AG09309 (cell line): ENCODE measurements around the gene F2RL2.

Experiments
- DNase-seq: peaks from one replicate; pipeline ENCODE4 v3.0.0-alpha.2; 2010; ENCODE audit warnings: low read depth
- H3K4me3 ChIP-seq: 2 replicates; pipeline ENCODE4 v1.5.1; 2011; ENCODE audit warnings: mild to moderate bottlenecking, low read depth, low read length, moderate library complexity; ENCODE audit not compliant: control insufficient read depth
- CTCF ChIP-seq: IDR thresholded peaks from 2 replicates; pipeline ENCODE4 v1.5.1; 2011; ENCODE audit warnings: mild to moderate bottlenecking, low read depth, low read length, inconsistent platforms; ENCODE audit not compliant: insufficient read depth, control insufficient read depth; ENCODE audit errors: missing control alignments

Gene F2RL2

DNA sequence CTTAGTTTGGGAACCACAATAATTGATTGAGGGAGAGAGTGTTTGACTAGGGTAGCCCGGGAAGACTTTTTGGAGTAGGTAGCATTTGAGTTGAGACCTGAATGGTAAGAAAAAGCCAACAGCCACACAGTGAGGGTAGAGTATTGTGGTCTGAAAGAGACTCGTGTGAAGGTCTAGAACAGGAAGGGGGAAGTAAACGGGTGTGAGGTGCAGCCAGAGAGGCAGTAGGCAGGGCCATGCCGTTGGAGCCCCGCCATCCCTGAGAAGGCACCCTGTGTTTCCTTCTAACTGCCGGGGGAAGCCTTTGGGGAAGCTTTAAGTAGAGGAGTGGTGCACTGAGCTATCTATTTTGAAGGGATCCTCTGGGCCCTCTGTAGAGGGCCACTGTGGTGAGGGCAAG lies 3.5 kb upstream of the F2RL2 start:
- no peak for TF ChIP-seq CTCF
- H3K4me3 ChIP-seq, result no peak overlapping the region
- no peak for DNase-seq

DNA sequence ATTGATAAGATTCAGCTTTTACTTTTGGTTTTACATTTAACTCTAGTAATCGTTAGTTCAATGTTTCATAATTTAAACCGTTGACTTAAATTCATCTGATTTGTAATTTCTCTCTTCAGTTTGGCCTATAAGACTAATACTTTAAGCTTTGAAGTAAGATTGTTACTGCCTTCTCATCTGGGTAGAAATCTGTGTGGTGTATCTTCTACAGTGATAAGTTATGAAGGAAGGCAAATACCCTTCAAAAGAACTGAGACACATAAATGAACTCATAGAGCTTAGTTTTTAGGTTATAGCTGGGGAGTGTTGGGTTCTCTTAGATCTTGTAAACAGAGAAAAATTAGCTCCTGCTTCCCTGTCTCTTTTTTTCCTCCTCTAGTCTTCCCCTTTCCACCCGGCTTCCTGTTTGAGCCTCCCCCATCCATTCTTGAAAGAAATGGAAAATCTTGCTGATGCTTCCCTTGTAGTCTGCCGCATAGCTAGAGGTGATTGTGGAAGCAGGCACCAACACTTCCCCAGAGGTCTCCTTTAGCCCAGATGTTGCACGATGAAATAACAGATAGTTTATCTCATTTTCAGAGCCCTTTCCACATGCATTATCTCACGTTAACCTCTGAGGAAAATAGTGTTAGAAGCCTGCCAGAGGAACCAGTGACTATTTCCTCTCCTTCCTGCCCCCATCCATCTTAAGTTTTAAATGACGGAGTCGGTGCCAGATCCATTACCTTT lies 2.0 kb upstream of the F2RL2 start:
- no peak for DNase-seq
- no peak for TF ChIP-seq CTCF
- H3K4me3 ChIP-seq, result no peak overlapping the region

DNA sequence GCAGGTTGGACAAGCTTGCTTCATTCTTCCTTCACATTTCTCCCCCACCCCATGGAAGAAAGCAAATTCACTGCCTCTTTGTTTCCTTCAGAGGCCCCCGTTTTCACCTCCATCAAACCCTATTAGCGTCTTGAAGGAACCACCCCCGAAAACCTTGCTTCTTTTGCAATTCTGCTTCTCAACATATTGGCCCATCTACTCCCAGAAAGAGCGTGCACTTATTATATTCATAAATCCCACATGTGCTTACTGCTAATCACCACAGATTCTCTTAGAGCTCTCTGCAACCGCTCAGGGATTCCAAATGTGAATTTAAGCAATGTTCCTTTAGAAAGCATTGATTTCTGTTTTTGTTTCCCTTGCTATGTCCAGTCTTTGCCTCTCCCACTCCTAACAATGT lies 1.1 kb downstream of the F2RL2 start:
- H3K4me3 ChIP-seq, result peak overlapping the region; percentile 52
- DNase-seq, result no peak
- no peak for TF ChIP-seq CTCF

DNA sequence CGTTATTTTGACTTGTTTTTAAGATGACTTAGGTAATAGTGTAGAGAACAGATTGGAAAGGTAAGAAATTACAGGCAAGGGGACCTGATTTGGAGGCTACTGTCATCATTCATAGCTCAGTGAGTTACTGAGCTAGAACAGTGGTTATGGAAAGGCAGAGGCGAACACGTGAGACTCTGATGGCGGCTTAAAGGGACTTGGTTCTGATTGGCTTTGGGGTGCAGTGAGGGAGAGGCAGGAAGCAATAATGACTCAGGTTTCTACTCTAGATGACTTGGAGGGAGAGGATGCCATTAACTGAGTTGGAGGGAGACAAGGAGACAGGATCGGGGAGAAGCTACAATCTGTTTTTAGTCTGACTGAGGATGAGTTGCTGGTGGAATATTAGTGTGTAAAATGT lies 3.0 kb downstream of the F2RL2 start:
- no peak for DNase-seq
- no peak for TF ChIP-seq CTCF
- no peak overlapping the region for H3K4me3 ChIP-seq

DNA sequence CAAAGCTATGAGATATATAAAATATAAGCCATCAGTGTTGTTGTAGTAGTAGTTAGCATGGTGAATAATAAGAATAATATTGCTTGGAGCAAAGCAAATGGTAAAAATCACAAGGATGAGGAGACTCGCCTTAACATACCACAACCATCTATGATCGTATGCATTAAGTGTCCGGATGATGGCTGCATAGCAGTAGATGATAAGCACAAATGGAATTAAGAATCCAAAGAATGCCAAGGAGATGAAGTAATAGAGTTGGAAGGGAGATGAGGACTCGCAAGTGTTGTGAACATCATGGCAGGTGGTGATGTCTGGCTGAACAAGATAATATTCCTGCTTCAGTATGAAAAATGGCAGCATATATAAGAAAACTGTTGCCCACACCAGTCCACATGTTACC lies 5.5 kb downstream of the F2RL2 start:
- TF ChIP-seq CTCF, result no peak
- peak; percentile 58 for DNase-seq
- H3K4me3 ChIP-seq, result no peak overlapping the region

- no peak for DNase-seq
- no peak for TF ChIP-seq CTCF
- no peak overlapping the region for H3K4me3 ChIP-seq
These were observed 6.0 kb downstream of the F2RL2 start for GRCh38 chr5:76617229-76617628.
